CD4-positive, alpha-beta memory T cell (primary cell): ENCODE results near the gene HOMEZ. TPM values are rescaled to one million over a fixed set of nuclear protein-coding genes. Genes with fewer than 3 reads are reported as not detected.
"Not testable (repeated sequence)": the region's sequence is repeated elsewhere in the genome, so short reads cannot be mapped to it uniquely, and the experiment has no call there.

Source experiments
- CTCF ChIA-PET: fragments of 350-600 bp; sonication (Branson Sonifier 250); formaldehyde crosslinking; loops from one replicate; lab custom pipeline; 2021; ENCODE audit warnings: inconsistent platforms; ENCODE audit not compliant: partially characterized antibody; lab: Charles Lee
- POLR2A ChIA-PET: fragments of 350-600 bp; sonication (Branson Sonifier 250); formaldehyde crosslinking; loops from one replicate; lab custom pipeline; 2021; ENCODE audit not compliant: partially characterized antibody; lab: Charles Lee
- DNase-seq, 5 donors: peaks; one replicate each; pipeline versions ENCODE4 v3.0.0 to v3.0.0-alpha.2; 2020 to 2022; ENCODE audit warnings: mixed read lengths in 1 of 5
- H3K27ac ChIP-seq: one replicate; pipeline ENCODE4 v1.7.0; 2013; ENCODE audit warnings: low read depth, low read length
- H3K27me3 ChIP-seq: 2 replicates; pipeline ENCODE4 v1.7.0; 2013; ENCODE audit warnings: mild to moderate bottlenecking, low read length, moderate library complexity; ENCODE audit not compliant: insufficient read depth
- H3K36me3 ChIP-seq: 2 replicates; pipeline ENCODE4 v1.7.0; 2013; ENCODE audit warnings: mild to moderate bottlenecking, low read length, moderate library complexity; ENCODE audit not compliant: insufficient read depth
- H3K4me1 ChIP-seq: 2 replicates; pipeline ENCODE4 v1.7.0; 2013; ENCODE audit warnings: mild to moderate bottlenecking, low read length, moderate library complexity; ENCODE audit not compliant: insufficient read depth
- H3K4me3 ChIP-seq, 2 donors: one replicate each; pipeline ENCODE4 v1.7.0; 2013; ENCODE audit warnings: low read length in 2 of 2, mild to moderate bottlenecking in 1 of 2
- H3K9me3 ChIP-seq, 2 donors: one replicate each; pipeline ENCODE4 v1.7.0; 2013; ENCODE audit warnings: low read length in 2 of 2, control low read depth in 1 of 2; ENCODE audit not compliant: control insufficient read depth in 1 of 2
- H3K27ac Mint-ChIP-seq, 7 donors: one replicate each; pipeline ENCODE4 v1.8.0; 2020 to 2021; ENCODE audit warnings: mixed read lengths in 7 of 7, mild to moderate bottlenecking in 6 of 7, inconsistent platforms in 3 of 7, moderate library complexity in 3 of 7
- H3K27me3 Mint-ChIP-seq, 2 donors: one replicate each; pipeline ENCODE4 v1.8.0; 2020 to 2021; ENCODE audit warnings: mixed read lengths in 2 of 2
- H3K36me3 Mint-ChIP-seq, 2 donors: one replicate each; pipeline ENCODE4 v1.8.0; 2020 to 2021; ENCODE audit warnings: mixed read lengths in 2 of 2, inconsistent platforms in 1 of 2, mild to moderate bottlenecking in 1 of 2
- H3K4me1 Mint-ChIP-seq, 4 donors: one replicate each; pipeline ENCODE4 v1.8.0; 2020 to 2021; ENCODE audit warnings: mixed read lengths in 4 of 4, mild to moderate bottlenecking in 1 of 4
- H3K4me3 Mint-ChIP-seq, 8 donors: one replicate each; pipeline ENCODE4 v1.8.0; 2020 to 2021; ENCODE audit warnings: mixed read lengths in 8 of 8, mild to moderate bottlenecking in 7 of 8, moderate library complexity in 6 of 8, inconsistent platforms in 3 of 8
- H3K9me3 Mint-ChIP-seq, 8 donors: one replicate each; pipeline ENCODE4 v1.8.0; 2020 to 2021; ENCODE audit warnings: mixed read lengths in 8 of 8, mild to moderate bottlenecking in 5 of 8, inconsistent platforms in 3 of 8, moderate library complexity in 1 of 8
- intact Hi-C: fragments of 100-400 bp; cut with micrococcal nuclease; formaldehyde crosslinking; loops from one replicate; pipeline ENCODE4 v1.15.1; 2023
- polyA plus RNA-seq, 2 donors: library from polyadenylated mRNA; unstranded; fragments of 300-500 nt; fragmentation: Illumina TruSeq; gene quantifications; one replicate each; pipeline ENCODE4 v1.2.3, GENCODE V29; 2021
- total RNA-seq, 2 experiments: library from RNA; stranded (reverse); gene quantifications; one replicate each; pipeline ENCODE4 v1.2.3, GENCODE V29; 2021

The HOMEZ gene
- total and polyA plus RNA-seq, 4 experiments from 2014 or later: 1.5 to 21.7 (median 13.4) TPM

GRCh38 chr14:23245282-23245681 is 40.6 kb downstream of the HOMEZ start:
- no peak overlapping the region for H3K4me3 ChIP-seq
- no peak overlapping the region for H3K27ac Mint-ChIP-seq
- no peaks in the 10 kb centered on the region for H3K4me1 Mint-ChIP-seq
- H3K27me3 Mint-ChIP-seq: peaks cover 8 to 9% of the 10 kb centered on the region in 2 donors
- DNase-seq: no peak
- intact Hi-C loops: no loop called here
- no peak overlapping the region for H3K27ac ChIP-seq
- ChIA-PET CTCF (no interaction called here), POLR2A (no interaction called here)
- H3K36me3 Mint-ChIP-seq: no peaks in the 10 kb centered on the region
- H3K36me3 ChIP-seq: no peaks in the 10 kb centered on the region
- H3K4me1 ChIP-seq: no peaks in the 10 kb centered on the region
- H3K4me3 Mint-ChIP-seq: no peak overlapping the region
- H3K27me3 ChIP-seq: no peaks in the 10 kb centered on the region
- H3K9me3 Mint-ChIP-seq: peaks cover 0 to 2% (median 0%) of the 10 kb centered on the region in 8 donors
- H3K9me3 ChIP-seq: no peaks in the 10 kb centered on the region

GRCh38 chr14:23243066-23243465 is 42.9 kb downstream of the HOMEZ start:
- Mint-ChIP-seq H3K27me3 (peaks cover 6 to 10% of the 10 kb centered on the region in 2 donors), H3K27ac (no peak overlapping the region), H3K36me3 (no peaks in the 10 kb centered on the region), H3K4me1 (peaks cover 0 to under 1% (median 0%) of the 10 kb centered on the region in 4 donors), H3K9me3 (peaks cover 0 to 2% (median 0%) of the 10 kb centered on the region in 8 donors), H3K4me3 (no peak overlapping the region)
- H3K4me3 ChIP-seq: no peak overlapping the region
- no peak overlapping the region for H3K27ac ChIP-seq
- CTCF ChIA-PET: no interaction called here
- intact Hi-C loops: no loop called here
- H3K9me3 ChIP-seq: no peaks in the 10 kb centered on the region
- DNase-seq: no peak
- POLR2A ChIA-PET: no interaction called here
- H3K27me3 ChIP-seq: no peaks in the 10 kb centered on the region
- no peaks in the 10 kb centered on the region for H3K36me3 ChIP-seq
- H3K4me1 ChIP-seq: peaks cover 1% of the 10 kb centered on the region

DNA sequence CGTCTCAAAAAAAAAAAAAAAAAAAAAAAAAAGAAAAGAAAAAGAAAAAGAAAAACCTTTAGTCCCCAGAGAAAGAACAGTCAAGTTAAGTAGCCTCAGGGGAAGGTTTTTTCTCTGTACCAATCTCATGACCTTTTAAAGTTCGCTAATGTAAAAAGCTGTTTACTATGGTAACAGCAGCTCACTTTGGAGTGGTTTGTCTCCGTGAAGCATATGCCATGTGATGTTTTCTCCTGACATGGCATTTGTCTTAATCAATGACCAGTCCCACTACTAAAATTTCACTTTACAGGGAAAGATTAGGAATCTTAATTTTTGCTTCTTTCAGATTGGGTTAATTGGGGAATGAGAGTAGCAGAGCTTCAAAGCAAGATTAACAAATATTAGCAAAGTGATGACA is 43.9 kb downstream of the HOMEZ start:
- Mint-ChIP-seq H3K4me1 (peaks cover 0 to 7% (median 6%) of the 10 kb centered on the region in 4 donors), H3K27ac (no peak overlapping the region), H3K9me3 (peaks cover 0 to 2% (median 0%) of the 10 kb centered on the region in 8 donors), H3K4me3 (no peak overlapping the region), H3K27me3 (peaks cover 11 to 17% of the 10 kb centered on the region in 2 donors), H3K36me3 (no peaks in the 10 kb centered on the region)
- H3K4me3 ChIP-seq: no peak overlapping the region
- intact Hi-C loops: no loop called here
- H3K27ac ChIP-seq: no peak overlapping the region
- no peaks in the 10 kb centered on the region for H3K27me3 ChIP-seq
- POLR2A ChIA-PET: no interaction called here
- CTCF ChIA-PET: no interaction called here
- no peaks in the 10 kb centered on the region for H3K9me3 ChIP-seq
- H3K4me1 ChIP-seq: peaks cover 8% of the 10 kb centered on the region
- H3K36me3 ChIP-seq: no peaks in the 10 kb centered on the region
- no peak for DNase-seq

DNA sequence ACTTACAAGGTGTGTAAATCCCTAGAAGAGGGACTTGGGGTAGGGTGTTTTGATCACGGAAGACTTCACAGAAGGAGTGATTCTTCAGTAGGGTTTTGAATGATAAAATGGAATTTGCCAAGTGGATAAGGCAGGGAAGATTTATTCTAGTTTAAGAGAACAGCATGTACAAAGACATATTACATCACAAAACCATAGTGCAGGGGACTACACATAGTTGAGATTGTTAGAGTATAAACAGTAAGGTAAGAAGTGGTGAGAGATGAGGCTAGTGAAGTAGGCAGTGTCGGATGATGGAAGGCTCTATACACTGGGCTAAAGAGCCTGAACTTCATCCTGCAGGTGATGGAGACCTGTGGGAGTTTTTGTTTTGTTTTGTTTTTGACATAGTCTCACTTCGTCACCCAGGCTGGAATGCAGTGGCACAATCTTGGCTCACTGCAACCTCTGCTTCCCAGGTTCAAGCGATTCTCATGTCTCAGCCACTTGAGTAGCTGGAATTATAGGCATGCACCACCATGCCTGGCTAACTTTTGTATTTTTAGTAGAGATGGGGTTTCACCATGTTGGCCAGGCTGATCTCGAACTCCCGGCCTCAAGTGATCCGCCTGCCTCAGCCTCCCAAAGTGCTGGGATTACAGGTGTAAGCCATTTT is 44.7 kb downstream of the HOMEZ start:
- H3K9me3 ChIP-seq, H3K27me3 ChIP-seq, H3K4me3 Mint-ChIP-seq, H3K4me1 Mint-ChIP-seq, H3K4me1 ChIP-seq, H3K27ac ChIP-seq, CTCF ChIA-PET, H3K36me3 ChIP-seq, H3K4me3 ChIP-seq, intact Hi-C loops, POLR2A ChIA-PET, H3K36me3 Mint-ChIP-seq, H3K9me3 Mint-ChIP-seq, H3K27ac Mint-ChIP-seq, DNase-seq: not testable (repeated sequence)
- H3K27me3 Mint-ChIP-seq: peaks cover 11 to 17% of the 10 kb centered on the region in 2 donors

DNA sequence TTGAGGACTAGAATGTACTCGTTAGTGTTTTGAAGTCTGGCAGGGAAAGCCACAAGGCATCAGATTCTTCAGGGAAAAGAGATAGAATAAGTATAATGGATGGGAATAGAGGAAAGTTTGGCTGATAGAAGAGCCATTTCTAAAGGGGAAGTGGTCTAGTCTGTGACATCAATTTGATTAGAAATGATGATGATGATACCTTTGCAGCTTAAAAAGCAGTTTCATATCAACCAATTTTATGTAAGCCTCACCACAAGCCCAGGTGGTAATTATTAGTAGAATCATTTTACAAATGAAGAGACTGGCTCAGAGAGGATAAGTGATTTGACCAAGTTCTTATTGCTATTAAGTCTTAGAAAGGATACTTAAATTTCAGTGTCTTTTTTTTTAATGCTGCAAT is 45.3 kb downstream of the HOMEZ start:
- no peak for DNase-seq
- Histone ChIP-seq H3K4me1 (peaks cover 8% of the 10 kb centered on the region), H3K4me3 (no peak overlapping the region), H3K36me3 (no peaks in the 10 kb centered on the region), H3K27me3 (no peaks in the 10 kb centered on the region), H3K27ac (no peak overlapping the region), H3K9me3 (no peaks in the 10 kb centered on the region)
- ChIA-PET POLR2A (no interaction called here), CTCF (no interaction called here)
- Mint-ChIP-seq H3K27me3 (peaks cover 14 to 17% of the 10 kb centered on the region in 2 donors), H3K4me3 (no peak overlapping the region), H3K36me3 (no peaks in the 10 kb centered on the region), H3K9me3 (peaks cover 0 to 2% (median 0%) of the 10 kb centered on the region in 8 donors), H3K4me1 (peaks cover 0 to 7% (median 6%) of the 10 kb centered on the region in 4 donors), H3K27ac (no peak overlapping the region)
- intact Hi-C loops: no loop called here

- intact Hi-C loops: no loop called here
- no peak within 1 kb of the TSS for H3K27ac Mint-ChIP-seq
- peaks cover 17% of the 10 kb centered on the region in 2 donors for H3K27me3 Mint-ChIP-seq
- ChIA-PET CTCF (no interaction called here), POLR2A (interaction anchor here (0.6 to 0.9 kb wide), 2 partner anchors 15 to 56 kb away, joined by 3 read pairs; no protein-coding TSS in a partner anchor)
- Histone ChIP-seq H3K4me1 (peaks cover 8% of the 10 kb centered on the region), H3K27ac (no peak within 1 kb of the TSS), H3K27me3 (no peaks in the 10 kb centered on the region), H3K36me3 (no peaks in the 10 kb centered on the region), H3K9me3 (no peaks in the 10 kb centered on the region), H3K4me3 (peak within 1 kb of the TSS in 1 of 2 donors; percentile 10)
- no peaks in the 10 kb centered on the region for H3K36me3 Mint-ChIP-seq
- peaks cover 0 to 2% (median 0%) of the 10 kb centered on the region in 8 donors for H3K9me3 Mint-ChIP-seq
- DNase-seq: peak; percentile 53 to 67 (median 61)
- peaks cover 0 to 7% (median 6%) of the 10 kb centered on the region in 4 donors for H3K4me1 Mint-ChIP-seq
- peak within 1 kb of the TSS in 5 of 8 donors; percentile 11 to 61 (median 46) for H3K4me3 Mint-ChIP-seq
These were observed 47.9 kb downstream of the HOMEZ start, which contains the start of gene RNF212B for GRCh38 chr14:23237772-23238594. RNF212B (plus strand) TSS chr14:23237936; CDS start chr14:23240346, 2,410 bp downstream.

DNA sequence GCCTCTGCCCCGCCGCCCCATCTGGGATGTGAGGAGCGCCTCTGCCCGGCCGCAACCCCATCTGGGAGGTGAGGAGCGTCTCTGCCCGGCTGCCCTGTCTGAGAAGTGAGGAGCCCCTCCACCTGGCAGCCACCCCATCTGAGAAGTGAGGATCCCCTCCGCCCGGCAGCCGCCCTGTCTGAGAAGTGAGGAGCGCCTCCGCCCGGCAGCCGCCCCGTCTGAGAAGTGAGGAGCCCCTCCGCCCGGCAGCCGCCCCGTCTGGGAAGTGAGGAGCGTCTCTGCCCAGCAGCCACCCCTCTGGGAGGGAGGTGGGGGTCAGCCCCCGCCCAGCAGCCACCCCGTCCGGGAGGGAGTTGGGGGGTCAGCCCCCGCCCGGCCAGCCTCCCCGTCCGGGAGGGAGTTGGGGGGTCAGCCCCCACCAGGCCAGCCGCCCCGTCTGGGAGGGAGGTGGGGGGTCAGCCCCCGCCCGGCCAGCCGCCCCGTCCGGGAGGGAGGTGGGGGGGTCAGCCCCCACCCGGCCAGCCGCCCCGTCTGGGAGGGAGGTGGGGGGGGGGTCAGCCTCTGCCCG is 53.6 kb downstream of the HOMEZ start:
- H3K4me3 Mint-ChIP-seq, H3K27me3 Mint-ChIP-seq, POLR2A ChIA-PET, H3K27ac Mint-ChIP-seq, H3K4me1 Mint-ChIP-seq, H3K4me1 ChIP-seq, intact Hi-C loops, CTCF ChIA-PET, H3K4me3 ChIP-seq, DNase-seq, H3K36me3 ChIP-seq, H3K9me3 ChIP-seq, H3K27me3 ChIP-seq, H3K9me3 Mint-ChIP-seq, H3K36me3 Mint-ChIP-seq, H3K27ac ChIP-seq: not testable (repeated sequence)
